WTC11 (cell line): Measurements from ENCODE around the gene STS.

Source experiments
- CBFB ChIP-seq: sonication (generic); formaldehyde crosslinking; IDR thresholded peaks from 2 replicates; pipeline ENCODE4 v1.8.1; 2022; ENCODE audit warnings: mild to moderate bottlenecking, low read depth, missing genetic modification reagents
- CTCF ChIP-seq: fragments of 200-600 bp; IDR thresholded peaks from 2 replicates; pipeline ENCODE4 v1.8.0; 2022; ENCODE audit warnings: antibody characterized with exemption
- USF2 ChIP-seq: sonication (generic); formaldehyde crosslinking; IDR thresholded peaks from 2 replicates; pipeline ENCODE4 v1.8.1; 2023; ENCODE audit warnings: mild to moderate bottlenecking, missing genetic modification reagents, moderate library complexity
- TF ChIP-seq, protein P1 (sequence below): sonication (generic); formaldehyde crosslinking; IDR thresholded peaks from 2 replicates; pipeline ENCODE4 v1.8.1; 2022; ENCODE audit warnings: missing genetic modification reagents, borderline replicate concordance
- TF ChIP-seq, protein P2 (sequence below): sonication (generic); formaldehyde crosslinking; IDR thresholded peaks from 2 replicates; pipeline ENCODE4 v1.8.0; 2022; ENCODE audit warnings: mild to moderate bottlenecking, missing genetic modification reagents

DNA sequence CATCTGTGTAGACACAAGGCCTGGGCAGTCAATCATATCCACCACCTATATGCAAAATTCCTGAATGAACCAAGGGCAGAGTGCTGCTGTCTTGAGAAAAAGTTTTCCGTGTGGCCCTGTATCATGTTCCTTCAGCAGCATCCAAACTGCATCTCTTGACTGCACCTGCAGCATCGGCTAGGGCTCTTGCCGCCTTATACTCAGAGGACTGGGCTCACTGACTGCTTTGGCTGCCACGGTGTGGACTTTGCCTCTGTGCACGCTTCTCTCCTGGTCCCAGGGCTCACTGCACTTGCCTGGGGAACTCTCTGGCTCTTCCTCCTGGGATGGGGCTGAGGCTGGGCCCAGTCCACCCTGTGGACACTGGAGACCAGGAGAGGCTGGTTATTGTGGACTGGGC is 39.5 kb upstream of the STS start:
- TF ChIP-seq CTCF (no peak), CBFB (no peak), USF2 (CRISPR knock-in tag) (no peak)
- TF ChIP-seq, protein P1, sequence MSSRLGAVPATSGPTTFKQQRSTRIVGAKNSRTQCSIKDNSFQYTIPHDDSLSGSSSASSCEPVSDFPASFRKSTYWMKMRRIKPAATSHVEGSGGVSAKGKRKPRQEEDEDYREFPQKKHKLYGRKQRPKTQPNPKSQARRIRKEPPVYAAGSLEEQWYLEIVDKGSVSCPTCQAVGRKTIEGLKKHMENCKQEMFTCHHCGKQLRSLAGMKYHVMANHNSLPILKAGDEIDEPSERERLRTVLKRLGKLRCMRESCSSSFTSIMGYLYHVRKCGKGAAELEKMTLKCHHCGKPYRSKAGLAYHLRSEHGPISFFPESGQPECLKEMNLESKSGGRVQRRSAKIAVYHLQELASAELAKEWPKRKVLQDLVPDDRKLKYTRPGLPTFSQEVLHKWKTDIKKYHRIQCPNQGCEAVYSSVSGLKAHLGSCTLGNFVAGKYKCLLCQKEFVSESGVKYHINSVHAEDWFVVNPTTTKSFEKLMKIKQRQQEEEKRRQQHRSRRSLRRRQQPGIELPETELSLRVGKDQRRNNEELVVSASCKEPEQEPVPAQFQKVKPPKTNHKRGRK: no peak
- TF ChIP-seq, protein P2, sequence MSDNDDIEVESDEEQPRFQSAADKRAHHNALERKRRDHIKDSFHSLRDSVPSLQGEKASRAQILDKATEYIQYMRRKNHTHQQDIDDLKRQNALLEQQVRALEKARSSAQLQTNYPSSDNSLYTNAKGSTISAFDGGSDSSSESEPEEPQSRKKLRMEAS: no peak
